Upper lobe of right lung (tissue), 1 donor: ENCODE measurements around the gene MCMBP. TPM values are rescaled to one million over a fixed set of nuclear protein-coding genes. Genes with fewer than 3 reads are reported as not detected.

Experiments used
- ATAC-seq: fragments of 200-7000 bp; cut with Tn5 transposase; one replicate; pipeline ENCODE4 v1.9.1; 2020; ENCODE audit warnings: mild to moderate bottlenecking, moderate library complexity
- DNase-seq: peaks from one replicate; pipeline ENCODE4 v3.0.0-alpha.2; 2020
- H3K27ac ChIP-seq: fragments of 200-600 bp; one replicate; pipeline ENCODE4 v1.8.0; 2022
- H3K27me3 ChIP-seq: fragments of 200-600 bp; one replicate; pipeline ENCODE4 v1.8.0; 2022; ENCODE audit warnings: mild to moderate bottlenecking
- H3K36me3 ChIP-seq: fragments of 200-600 bp; one replicate; pipeline ENCODE4 v1.8.0; 2022
- H3K4me1 ChIP-seq: fragments of 200-600 bp; one replicate; pipeline ENCODE4 v1.8.0; 2022
- H3K4me3 ChIP-seq: fragments of 200-600 bp; one replicate; pipeline ENCODE4 v1.8.0; 2022; ENCODE audit warnings: mild to moderate bottlenecking
- H3K9me3 ChIP-seq: fragments of 200-600 bp; one replicate; pipeline ENCODE4 v1.8.0; 2022
- intact Hi-C: fragments of 100-400 bp; cut with DNase I; formaldehyde crosslinking; loops from one replicate; pipeline ENCODE4 v1.11.0; 2022
- total RNA-seq: library from RNA; stranded (reverse); fragmentation: NEBNext Ultra II Directional; extraction: Animal tissue kit (Norgen Biotek cat#: 25700); gene quantifications from one replicate; pipeline ENCODE4 v1.2.1, GENCODE V29; 2021
- TF ChIP-seq, protein P1 (sequence below): fragments of 200-600 bp; IDR thresholded peaks from one replicate; pipeline ENCODE4 v1.8.0; 2022; ENCODE audit warnings: antibody characterized with exemption
- donor health status: DM: no; HTN: yes; CAD: no; lungs with severe emphysema.

The MCMBP gene
- total RNA-seq, 1 donor from 2014 or later = 54.7 TPM

DNA sequence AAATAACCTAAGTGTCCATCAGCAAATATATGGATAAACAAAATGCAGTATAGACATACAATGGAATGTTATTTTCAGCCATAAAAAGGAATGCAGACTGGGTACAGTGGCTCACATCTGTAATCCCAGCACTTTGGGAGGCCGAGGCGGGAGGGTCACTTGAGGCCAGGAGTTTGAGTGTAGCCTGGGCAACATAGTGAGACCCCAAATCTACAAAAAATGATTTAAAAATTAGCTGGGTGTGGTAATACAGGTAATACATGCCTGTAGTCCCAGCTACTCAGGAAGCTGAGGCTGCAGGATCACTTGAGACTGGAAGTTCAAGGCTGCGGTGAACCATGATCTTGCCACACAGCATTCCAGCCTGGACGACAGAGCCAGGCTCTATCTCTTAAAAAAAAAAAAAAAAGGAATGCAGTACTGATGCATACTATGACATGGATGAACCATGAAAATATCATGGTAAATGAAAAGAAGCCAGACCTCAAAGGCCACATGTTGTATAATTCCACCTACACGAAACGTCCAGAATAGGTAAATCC, 6.9 kb downstream of the MCMBP start:
- H3K4me1 ChIP-seq = peaks cover 12% of the 10 kb centered on the region
- H3K36me3 ChIP-seq = no peaks in the 10 kb centered on the region
- ATAC-seq (no peak), DNase-seq (no peak)
- TF ChIP-seq, protein P1, sequence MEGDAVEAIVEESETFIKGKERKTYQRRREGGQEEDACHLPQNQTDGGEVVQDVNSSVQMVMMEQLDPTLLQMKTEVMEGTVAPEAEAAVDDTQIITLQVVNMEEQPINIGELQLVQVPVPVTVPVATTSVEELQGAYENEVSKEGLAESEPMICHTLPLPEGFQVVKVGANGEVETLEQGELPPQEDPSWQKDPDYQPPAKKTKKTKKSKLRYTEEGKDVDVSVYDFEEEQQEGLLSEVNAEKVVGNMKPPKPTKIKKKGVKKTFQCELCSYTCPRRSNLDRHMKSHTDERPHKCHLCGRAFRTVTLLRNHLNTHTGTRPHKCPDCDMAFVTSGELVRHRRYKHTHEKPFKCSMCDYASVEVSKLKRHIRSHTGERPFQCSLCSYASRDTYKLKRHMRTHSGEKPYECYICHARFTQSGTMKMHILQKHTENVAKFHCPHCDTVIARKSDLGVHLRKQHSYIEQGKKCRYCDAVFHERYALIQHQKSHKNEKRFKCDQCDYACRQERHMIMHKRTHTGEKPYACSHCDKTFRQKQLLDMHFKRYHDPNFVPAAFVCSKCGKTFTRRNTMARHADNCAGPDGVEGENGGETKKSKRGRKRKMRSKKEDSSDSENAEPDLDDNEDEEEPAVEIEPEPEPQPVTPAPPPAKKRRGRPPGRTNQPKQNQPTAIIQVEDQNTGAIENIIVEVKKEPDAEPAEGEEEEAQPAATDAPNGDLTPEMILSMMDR = no peak
- H3K4me3 ChIP-seq = no peak overlapping the region
- intact Hi-C loops = no loop called here
- no peaks in the 10 kb centered on the region for H3K9me3 ChIP-seq
- no peak overlapping the region for H3K27ac ChIP-seq
- no peaks in the 10 kb centered on the region for H3K27me3 ChIP-seq

DNA sequence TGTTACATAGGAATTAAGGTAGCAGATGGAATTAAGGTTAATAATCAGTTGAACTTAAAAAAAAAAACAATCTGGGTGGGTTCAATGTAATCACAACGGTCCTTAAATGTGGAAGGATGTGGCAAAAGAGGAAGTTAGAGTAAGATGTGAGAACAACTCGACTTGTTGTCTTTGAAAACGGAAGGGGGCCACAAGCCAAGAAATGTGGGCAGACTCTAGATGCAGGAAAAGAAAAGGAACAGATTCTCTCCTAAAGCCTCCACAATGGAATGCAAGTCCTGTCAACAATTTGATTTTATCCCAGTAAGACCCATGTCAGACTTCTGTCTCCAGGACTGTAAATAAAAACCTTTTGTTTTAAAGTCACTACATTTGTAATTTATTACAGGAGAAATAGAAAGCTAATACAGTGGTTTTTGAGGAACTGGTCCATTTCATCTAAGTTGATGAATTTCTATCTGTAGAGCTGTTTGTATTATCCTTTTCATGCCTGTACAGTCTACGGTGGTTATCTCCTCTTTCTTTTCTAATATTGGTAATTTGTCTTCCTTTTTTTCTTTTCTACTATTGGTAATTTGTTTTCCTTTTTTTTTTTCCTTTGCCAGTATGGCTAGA, 8.6 kb downstream of the MCMBP start:
- H3K27ac ChIP-seq = no peak overlapping the region
- TF ChIP-seq, protein P1 = no peak
- H3K27me3 ChIP-seq = no peaks in the 10 kb centered on the region
- H3K4me1 ChIP-seq = no peaks in the 10 kb centered on the region
- DNase-seq (no peak), ATAC-seq (no peak)
- H3K4me3 ChIP-seq = no peak overlapping the region
- no peaks in the 10 kb centered on the region for H3K9me3 ChIP-seq
- intact Hi-C loops = no loop called here
- H3K36me3 ChIP-seq = no peaks in the 10 kb centered on the region

DNA sequence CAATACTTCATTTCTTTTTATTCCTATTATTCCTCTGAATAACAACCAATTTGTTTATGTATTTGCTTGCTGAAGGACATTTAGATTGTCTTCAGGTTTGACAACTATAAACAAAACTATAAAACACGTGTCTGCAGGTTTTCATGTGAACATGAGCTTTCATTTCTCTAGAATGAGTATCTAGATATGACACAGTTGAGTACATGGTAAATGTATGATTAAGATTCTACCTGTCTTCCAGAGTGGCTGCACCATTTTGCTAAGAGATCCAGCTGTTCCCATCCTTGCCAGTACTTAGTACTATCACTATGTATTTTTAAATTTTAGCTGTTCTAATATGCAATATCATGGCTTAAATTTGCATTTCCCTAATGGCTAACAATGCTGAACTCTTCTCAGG, 10.1 kb downstream of the MCMBP start:
- H3K27ac ChIP-seq = no peak overlapping the region
- H3K36me3 ChIP-seq = peaks cover 10% of the 10 kb centered on the region
- H3K4me3 ChIP-seq = no peak overlapping the region
- intact Hi-C loops = no loop called here
- no peaks in the 10 kb centered on the region for H3K4me1 ChIP-seq
- ATAC-seq (no peak), DNase-seq (no peak)
- H3K27me3 ChIP-seq = no peaks in the 10 kb centered on the region
- TF ChIP-seq, protein P1 = no peak
- no peaks in the 10 kb centered on the region for H3K9me3 ChIP-seq

DNA sequence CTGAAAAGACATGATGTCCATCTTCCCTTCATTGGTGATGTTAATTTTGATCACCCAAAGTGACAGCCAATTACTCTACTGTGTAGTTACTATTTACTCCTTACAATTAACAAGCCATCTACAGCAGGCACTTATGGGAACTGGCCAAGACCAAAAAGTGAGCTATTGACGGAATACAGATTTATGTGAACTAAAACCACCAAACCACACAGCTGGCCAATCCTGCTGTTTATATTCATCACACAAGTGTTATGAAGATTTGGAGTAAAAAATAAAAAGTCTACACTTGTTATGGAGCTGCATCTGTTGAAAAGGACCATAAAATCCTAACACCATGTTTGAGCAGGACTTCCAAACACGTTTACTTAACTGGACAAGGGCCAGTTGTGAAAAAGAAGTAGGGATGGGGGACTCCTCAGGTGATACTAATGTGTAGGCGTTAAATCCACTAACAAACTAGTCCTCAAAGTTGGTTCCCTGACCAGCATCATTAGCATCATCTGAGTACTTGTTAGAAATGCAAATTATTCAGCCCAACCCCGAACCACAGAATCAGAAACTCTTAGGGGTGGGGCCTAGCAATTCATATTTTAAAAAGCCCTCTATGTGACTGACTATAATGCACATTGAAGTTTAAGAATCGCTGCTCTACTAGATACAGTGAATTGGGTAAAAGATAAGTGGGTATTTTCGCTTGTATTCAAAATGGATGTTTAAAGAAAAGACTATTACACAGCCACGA, 11.6 kb downstream of the MCMBP start:
- DNase-seq = no peak
- intact Hi-C loops = no loop called here
- Histone ChIP-seq H3K4me1 (no peaks in the 10 kb centered on the region), H3K27ac (no peak overlapping the region), H3K9me3 (no peaks in the 10 kb centered on the region), H3K36me3 (peaks cover 25% of the 10 kb centered on the region), H3K4me3 (no peak overlapping the region), H3K27me3 (no peaks in the 10 kb centered on the region)
- ATAC-seq = no peak
- TF ChIP-seq, protein P1 = no peak

DNA sequence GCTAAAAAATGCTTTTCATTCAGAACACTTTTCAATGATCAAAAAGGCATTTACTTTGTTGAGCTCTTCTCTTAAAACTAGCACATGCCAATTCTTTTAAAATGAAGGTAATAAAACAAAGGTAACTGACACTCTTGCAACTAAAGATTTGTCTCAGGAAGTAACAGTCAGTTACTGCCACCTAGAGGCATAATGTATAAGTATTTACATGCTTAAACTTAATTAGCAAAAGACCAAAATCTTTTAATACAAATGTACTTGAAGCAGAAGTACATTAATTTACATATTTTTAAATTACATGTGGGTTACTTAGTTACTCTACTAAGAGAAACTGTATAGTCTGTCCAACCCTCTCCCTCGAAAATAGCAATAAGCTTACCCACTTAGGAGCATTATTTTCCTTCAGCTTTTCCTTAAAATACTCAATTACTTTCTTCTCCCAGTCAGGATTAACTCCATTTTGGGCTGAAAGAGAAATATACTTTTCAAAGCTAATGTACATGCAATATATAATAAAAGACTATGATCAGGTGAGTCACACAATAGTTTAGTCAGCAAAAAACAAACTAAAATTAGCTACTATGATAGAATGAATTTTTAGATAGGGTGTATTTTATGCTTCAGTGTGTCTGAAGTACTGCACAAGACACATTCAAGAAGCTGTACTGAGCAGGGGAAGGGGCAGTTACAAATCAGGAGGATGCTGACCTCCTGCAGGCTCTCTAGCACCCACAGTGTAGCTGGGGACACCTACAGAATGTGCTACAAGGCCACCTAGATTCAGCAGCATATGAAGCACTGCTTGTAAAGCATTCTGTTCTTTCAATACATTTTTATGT, 13.0 kb downstream of the MCMBP start:
- DNase-seq (no peak), ATAC-seq (peak; percentile 43)
- no peak overlapping the region for H3K27ac ChIP-seq
- H3K36me3 ChIP-seq = peaks cover 35% of the 10 kb centered on the region
- intact Hi-C loops = loop anchor here (5.0 kb wide), 1 partner anchor 107 kb away; no protein-coding TSS in a partner anchor
- H3K4me1 ChIP-seq = no peaks in the 10 kb centered on the region
- no peaks in the 10 kb centered on the region for H3K9me3 ChIP-seq
- TF ChIP-seq, protein P1 = peak; percentile 65
- no peak overlapping the region for H3K4me3 ChIP-seq
- no peaks in the 10 kb centered on the region for H3K27me3 ChIP-seq
